HL-60 (cell line): ENCODE results near the gene NKAIN2.

ENCODE experiments used
- DNase-seq, 2 experiments: peaks; one replicate each; pipeline ENCODE4 v3.0.0-alpha.2; 2010 to 2020; ENCODE audit warnings: low read depth in 1 of 2, low spot score in 1 of 2
- H3K27ac ChIP-seq: fragments of 250-450 bp; sonication (Bioruptor Pico); replicated peaks from 2 replicates; pipeline ENCODE4 v1.5.1; 2020; ENCODE audit warnings: mild to moderate bottlenecking, moderate library complexity
- H3K27me3 ChIP-seq: fragments of 250-450 bp; sonication (Bioruptor Pico); 2 replicates; pipeline ENCODE4 v1.5.1; 2021; ENCODE audit warnings: mild to moderate bottlenecking, moderate library complexity; ENCODE audit not compliant: insufficient read depth, poor library complexity, severe bottlenecking
- H3K4me3 ChIP-seq: replicated peaks from 2 replicates; pipeline ENCODE4 v1.5.1; 2011; ENCODE audit warnings: mild to moderate bottlenecking, control low read depth, low read length; ENCODE audit not compliant: insufficient read depth
- CTCF ChIP-seq: IDR thresholded peaks from one replicate; pipeline ENCODE4 v1.5.1; 2011; ENCODE audit warnings: low read length, control low read depth, inconsistent platforms; ENCODE audit not compliant: insufficient read depth
- GABPA ChIP-seq: IDR thresholded peaks from 2 replicates; pipeline ENCODE4 v1.6.1; 2012; ENCODE audit warnings: low read depth
- POLR2AphosphoS5 ChIP-seq: IDR thresholded peaks from 2 replicates; pipeline ENCODE4 v1.6.1; 2012; ENCODE audit warnings: low read depth
- REST ChIP-seq: IDR thresholded peaks from 2 replicates; pipeline ENCODE4 v1.6.1; 2012; ENCODE audit warnings: low read depth; ENCODE audit not compliant: insufficient replicate concordance
- SPI1 ChIP-seq: IDR thresholded peaks from 2 replicates; pipeline ENCODE4 v1.6.1; 2012; ENCODE audit warnings: low read depth, mild to moderate bottlenecking, borderline replicate concordance

Gene NKAIN2

GRCh38 chr6:124719913-124720312 is 916.2 kb downstream of the NKAIN2 start:
- TF ChIP-seq REST (no peak), GABPA (no peak), SPI1 (no peak), POLR2AphosphoS5 (no peak), CTCF (no peak)
- no peak overlapping the region for H3K27ac ChIP-seq
- DNase-seq: no peak
- no peak overlapping the region for H3K4me3 ChIP-seq
- no peaks in the 10 kb centered on the region for H3K27me3 ChIP-seq

GRCh38 chr6:124721331-124721730 is 917.7 kb downstream of the NKAIN2 start:
- Histone ChIP-seq H3K27me3 (no peaks in the 10 kb centered on the region), H3K27ac (no peak overlapping the region), H3K4me3 (no peak overlapping the region)
- no peak for DNase-seq
- no peak for TF ChIP-seq CTCF
- TF ChIP-seq REST: no peak
- TF ChIP-seq GABPA: no peak
- no peak for TF ChIP-seq SPI1

GRCh38 chr6:124722141-124722878 is 918.6 kb downstream of the NKAIN2 start:
- Histone ChIP-seq H3K4me3 (no peak overlapping the region), H3K27ac (no peak overlapping the region), H3K27me3 (no peaks in the 10 kb centered on the region)
- no peak for TF ChIP-seq REST
- no peak for TF ChIP-seq CTCF
- TF ChIP-seq GABPA: no peak
- no peak for TF ChIP-seq POLR2AphosphoS5
- TF ChIP-seq SPI1: no peak
- DNase-seq: no peak
